Bronchial epithelial cell (primary cell): Measurements from ENCODE around the gene TMF1. TPM values are rescaled to one million over a fixed set of nuclear protein-coding genes. Genes with fewer than 3 reads are reported as not detected.

ENCODE experiments used
- DNase-seq: peaks from one replicate; pipeline ENCODE4 v3.0.0-alpha.2; 2010; ENCODE audit warnings: low read depth
- FAIRE-seq: peaks from 2 replicates; lab custom pipeline; 2011; peaks lifted over from hg19 to GRCh38; lab: Jason Lieb, UNC
- H3K27me3 ChIP-seq: 2 replicates; pipeline ENCODE4 v1.5.1; 2011; ENCODE audit warnings: low read length; ENCODE audit not compliant: control insufficient read depth, insufficient read depth
- H3K36me3 ChIP-seq: 2 replicates; pipeline ENCODE4 v1.5.1; 2011; ENCODE audit warnings: low read length; ENCODE audit not compliant: control insufficient read depth, insufficient read depth
- H3K4me3 ChIP-seq: 2 replicates; pipeline ENCODE4 v1.5.1; 2011; ENCODE audit warnings: mild to moderate bottlenecking, low read depth, low read length, control low read depth
- CTCF ChIP-seq: IDR thresholded peaks from 2 replicates; pipeline ENCODE4 v1.5.1; 2011; ENCODE audit warnings: mild to moderate bottlenecking, moderate library complexity, low read length, control low read depth, inconsistent platforms; ENCODE audit not compliant: insufficient read depth, severe bottlenecking
- total RNA-seq: library from RNA; depleted of rRNA; stranded (reverse); fragments of >200 nt; gene quantifications from 2 replicates; pipeline ENCODE4 v1.2.1, GENCODE V29; 2014

Gene TMF1
- total RNA-seq, 1 donor from 2014 or later: 21.3 TPM

GRCh38 chr3:69066121-69066520 is 14.0 kb upstream of the TMF1 start:
- FAIRE-seq: no peak
- Histone ChIP-seq H3K27me3 (no peaks in the 10 kb centered on the region), H3K4me3 (no peak overlapping the region), H3K36me3 (no peaks in the 10 kb centered on the region)
- TF ChIP-seq CTCF: no peak
- DNase-seq: no peak

GRCh38 chr3:69065318-69065964 is 13.3 kb upstream of the TMF1 start:
- no peaks in the 10 kb centered on the region for H3K36me3 ChIP-seq
- H3K27me3 ChIP-seq: no peaks in the 10 kb centered on the region
- no peak for FAIRE-seq
- H3K4me3 ChIP-seq: no peak overlapping the region
- DNase-seq: no peak
- no peak for TF ChIP-seq CTCF

- FAIRE-seq (no peak), DNase-seq (no peak)
- no peak for TF ChIP-seq CTCF
- Histone ChIP-seq H3K36me3 (no peaks in the 10 kb centered on the region), H3K27me3 (no peaks in the 10 kb centered on the region), H3K4me3 (no peak overlapping the region)
Measured at GRCh38 chr3:69063636-69064035, 11.5 kb upstream of the TMF1 start.

- DNase-seq: no peak
- FAIRE-seq: no peak
- no peak for TF ChIP-seq CTCF
- Histone ChIP-seq H3K4me3 (no peak overlapping the region), H3K36me3 (peaks cover 3% of the 10 kb centered on the region), H3K27me3 (no peaks in the 10 kb centered on the region)
Measured at GRCh38 chr3:69059688-69060087, 7.6 kb upstream of the TMF1 start.

GRCh38 chr3:69058947-69059224 is 6.8 kb upstream of the TMF1 start:
- DNase-seq: no peak
- Histone ChIP-seq H3K36me3 (peaks cover 3% of the 10 kb centered on the region), H3K27me3 (no peaks in the 10 kb centered on the region), H3K4me3 (no peak overlapping the region)
- FAIRE-seq: no peak
- TF ChIP-seq CTCF: no peak
